Cardiac fibroblast (primary cell): Measurements from ENCODE around the gene COMMD9.
A peak's percentile ranks its signal among the peaks of the same experiment; 100 is the strongest.

ENCODE experiments used
- DNase-seq, 2 donors: peaks; one replicate each; pipeline versions ENCODE4 v3.0.0 to v3.0.0-alpha.2; 2010; ENCODE audit warnings: low read depth in 2 of 2
- H3K4me3 ChIP-seq, 2 donors: replicated peaks in 1 of 2; 1 replicate in 1 of 2; 2 replicates in 1 of 2; pipeline ENCODE4 v1.5.1; 2011; ENCODE audit warnings: low read depth in 2 of 2, low read length in 2 of 2, mild to moderate bottlenecking in 2 of 2, moderate library complexity in 1 of 2
- CTCF ChIP-seq: IDR thresholded peaks from one replicate; pipeline ENCODE4 v1.5.1; 2011; ENCODE audit warnings: low read depth, mild to moderate bottlenecking, low read length, inconsistent platforms

COMMD9 gene

GRCh38 chr11:36317992-36318391, 28.8 kb upstream of the COMMD9 start:
- DNase-seq: no peak
- no peak overlapping the region for H3K4me3 ChIP-seq
- TF ChIP-seq CTCF: no peak

GRCh38 chr11:36316049-36316448, 26.8 kb upstream of the COMMD9 start:
- no peak for DNase-seq
- TF ChIP-seq CTCF: no peak
- H3K4me3 ChIP-seq: no peak overlapping the region

DNA sequence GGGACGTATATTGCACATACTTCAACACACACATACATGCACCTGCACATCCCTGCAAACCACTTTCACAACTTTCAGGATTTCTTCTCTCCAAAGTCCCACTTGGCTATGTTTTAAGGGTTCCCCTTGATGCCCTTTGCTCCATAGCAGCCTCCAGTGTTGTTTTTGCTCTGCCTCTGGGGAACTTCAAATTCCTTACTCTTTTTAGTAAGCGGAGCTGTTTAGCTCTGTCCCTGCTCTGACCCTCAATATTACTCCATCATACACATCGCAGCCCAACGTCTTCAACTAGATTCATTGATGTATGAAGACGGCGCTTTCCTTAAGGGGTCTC, 25.2 kb upstream of the COMMD9 start:
- no peak for DNase-seq
- no peak overlapping the region for H3K4me3 ChIP-seq
- TF ChIP-seq CTCF: no peak

GRCh38 chr11:36313750-36314433, 24.7 kb upstream of the COMMD9 start:
- no peak for TF ChIP-seq CTCF
- H3K4me3 ChIP-seq: no peak overlapping the region
- DNase-seq: no peak

- H3K4me3 ChIP-seq: no peak overlapping the region
- TF ChIP-seq CTCF: no peak
- DNase-seq: peak; percentile 18 to 78
Measured at GRCh38 chr11:36312611-36313472, 23.6 kb upstream of the COMMD9 start.

GRCh38 chr11:36311926-36312595, 22.8 kb upstream of the COMMD9 start:
- no peak overlapping the region for H3K4me3 ChIP-seq
- no peak for DNase-seq
- TF ChIP-seq CTCF: no peak
